Loucy (cell line): Measurements from ENCODE around the gene ZNHIT1.

Experiments
- EZH2phosphoT487 ChIP-seq: fragments of 200-600 bp; IDR thresholded peaks from 2 replicates; pipeline ENCODE4 v1.6.1; 2018; ENCODE audit warnings: antibody characterized with exemption, mild to moderate bottlenecking, moderate library complexity, borderline replicate concordance
- TF ChIP-seq, protein P1 (sequence below): fragments of 200-600 bp; sonication (generic); conservative IDR thresholded peaks from 2 replicates; pipeline ENCODE4 v1.5.1; 2014; ENCODE audit warnings: mild to moderate bottlenecking, antibody characterized with exemption, low read length

DNA sequence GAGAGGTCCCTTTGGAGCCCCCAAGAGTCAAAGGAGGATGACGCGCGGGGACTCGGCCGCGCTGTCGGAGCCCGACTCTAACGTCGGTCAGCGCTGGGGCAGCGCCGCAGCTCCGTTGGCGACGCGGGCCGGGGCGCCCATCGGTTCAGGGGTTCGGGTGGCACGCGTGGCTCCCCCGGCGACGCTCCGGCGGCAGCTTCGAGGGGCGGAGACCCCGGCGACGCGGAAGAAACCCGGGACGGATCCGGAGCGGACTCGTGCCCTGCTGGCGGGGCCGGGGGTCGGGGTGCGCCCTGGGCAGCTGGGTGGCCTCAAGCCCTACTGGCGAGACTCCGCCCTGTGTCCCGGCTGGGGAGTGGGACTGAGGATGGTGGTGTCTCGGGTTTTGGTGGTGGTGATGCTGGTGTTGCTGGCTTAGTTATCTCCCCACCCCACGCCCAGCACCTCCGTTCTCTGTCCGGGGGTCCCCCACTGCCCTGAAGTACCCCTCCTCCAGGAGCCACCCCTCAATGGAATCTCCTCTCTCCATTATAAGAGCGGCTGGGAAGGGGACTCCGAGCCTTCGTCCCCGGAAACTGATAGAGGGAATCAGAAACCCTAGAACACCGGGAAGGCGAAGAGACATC is 37.7 kb upstream of the ZNHIT1 start, which contains the start of gene NAT16:
- TF ChIP-seq, protein P1, sequence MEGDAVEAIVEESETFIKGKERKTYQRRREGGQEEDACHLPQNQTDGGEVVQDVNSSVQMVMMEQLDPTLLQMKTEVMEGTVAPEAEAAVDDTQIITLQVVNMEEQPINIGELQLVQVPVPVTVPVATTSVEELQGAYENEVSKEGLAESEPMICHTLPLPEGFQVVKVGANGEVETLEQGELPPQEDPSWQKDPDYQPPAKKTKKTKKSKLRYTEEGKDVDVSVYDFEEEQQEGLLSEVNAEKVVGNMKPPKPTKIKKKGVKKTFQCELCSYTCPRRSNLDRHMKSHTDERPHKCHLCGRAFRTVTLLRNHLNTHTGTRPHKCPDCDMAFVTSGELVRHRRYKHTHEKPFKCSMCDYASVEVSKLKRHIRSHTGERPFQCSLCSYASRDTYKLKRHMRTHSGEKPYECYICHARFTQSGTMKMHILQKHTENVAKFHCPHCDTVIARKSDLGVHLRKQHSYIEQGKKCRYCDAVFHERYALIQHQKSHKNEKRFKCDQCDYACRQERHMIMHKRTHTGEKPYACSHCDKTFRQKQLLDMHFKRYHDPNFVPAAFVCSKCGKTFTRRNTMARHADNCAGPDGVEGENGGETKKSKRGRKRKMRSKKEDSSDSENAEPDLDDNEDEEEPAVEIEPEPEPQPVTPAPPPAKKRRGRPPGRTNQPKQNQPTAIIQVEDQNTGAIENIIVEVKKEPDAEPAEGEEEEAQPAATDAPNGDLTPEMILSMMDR: no peak
- no peak for TF ChIP-seq EZH2phosphoT487
